ENCODE measurements around the gene CYP27C1.
"Not testable (repeated sequence)": the region's sequence is repeated elsewhere in the genome, so short reads cannot be mapped to it uniquely, and the experiment has no call there.

Gene CYP27C1

GRCh38 chr2:127229555-127229954 is 9.5 kb upstream of the CYP27C1 start:
- H4K20me1 ChIP-seq (ENCODE audit: control insufficient read depth, insufficient read depth, low read depth, low read length) = no peaks in the 10 kb centered on the region
- no peaks in the 10 kb centered on the region for H3K9me3 ChIP-seq (ENCODE audit: control insufficient read depth, insufficient read depth, low read length)
- TF ChIP-seq EZH2phosphoT487 (IDR thresholded peaks at IDR 0.05; ENCODE audit: borderline replicate concordance, low read length) (no peak), CTCF (IDR thresholded peaks at IDR 0.05; ENCODE audit: low read depth, low read length, poor library complexity, severe bottlenecking) (no peak)
- H3K9me2 ChIP-seq (replicated peaks; ENCODE audit: control insufficient read depth, low read length) = no peaks in the 10 kb centered on the region
- no peaks in the 10 kb centered on the region for H3F3A ChIP-seq (ENCODE audit: control insufficient read depth, insufficient read depth)
- H3K27ac ChIP-seq (ENCODE audit: low read depth, low read length) = no peak overlapping the region
- H3K27me3 ChIP-seq (ENCODE audit: control insufficient read depth, low read length) = peaks cover 9% of the 10 kb centered on the region
- H3K79me2 ChIP-seq (ENCODE audit: control insufficient read depth, low read length) = no peaks in the 10 kb centered on the region
- no peaks in the 10 kb centered on the region for H3K36me3 ChIP-seq (ENCODE audit: control insufficient read depth, low read length)
- no peak overlapping the region for H3K4me3 ChIP-seq (ENCODE audit: low read length)
- H3K4me2 ChIP-seq (ENCODE audit: low read length) = no peak overlapping the region
- H3K4me1 ChIP-seq (ENCODE audit: control insufficient read depth, low read length) = no peaks in the 10 kb centered on the region

- Histone ChIP-seq H3K9me3 (ENCODE audit: control insufficient read depth, insufficient read depth, low read length) (no peaks in the 10 kb centered on the region), H4K20me1 (ENCODE audit: control insufficient read depth, insufficient read depth, low read depth, low read length) (no peaks in the 10 kb centered on the region), H3K4me2 (ENCODE audit: low read length) (no peak overlapping the region), H3F3A (ENCODE audit: control insufficient read depth, insufficient read depth) (no peaks in the 10 kb centered on the region), H3K79me2 (ENCODE audit: control insufficient read depth, low read length) (no peaks in the 10 kb centered on the region), H3K27me3 (ENCODE audit: control insufficient read depth, low read length) (peaks cover 9% of the 10 kb centered on the region), H3K9me2 (replicated peaks; ENCODE audit: control insufficient read depth, low read length) (no peaks in the 10 kb centered on the region), H3K27ac (ENCODE audit: low read depth, low read length) (no peak overlapping the region), H3K4me1 (ENCODE audit: control insufficient read depth, low read length) (no peaks in the 10 kb centered on the region), H3K36me3 (ENCODE audit: control insufficient read depth, low read length) (no peaks in the 10 kb centered on the region), H3K4me3 (ENCODE audit: low read length) (no peak overlapping the region)
- TF ChIP-seq CTCF (IDR thresholded peaks at IDR 0.05; ENCODE audit: low read depth, low read length, poor library complexity, severe bottlenecking) (no peak), EZH2phosphoT487 (IDR thresholded peaks at IDR 0.05; ENCODE audit: borderline replicate concordance, low read length) (no peak)
These were observed 8.0 kb upstream of the CYP27C1 start for GRCh38 chr2:127228102-127228501.

GRCh38 chr2:127227264-127227660 is 7.2 kb upstream of the CYP27C1 start:
- H3K9me3 ChIP-seq (ENCODE audit: control insufficient read depth, insufficient read depth, low read length); H3K27me3 ChIP-seq (ENCODE audit: control insufficient read depth, low read length); H4K20me1 ChIP-seq (ENCODE audit: control insufficient read depth, insufficient read depth, low read depth, low read length); H3K36me3 ChIP-seq (ENCODE audit: control insufficient read depth, low read length); H3K9me2 ChIP-seq (replicated peaks; ENCODE audit: control insufficient read depth, low read length); H3K4me3 ChIP-seq (ENCODE audit: low read length); H3K79me2 ChIP-seq (ENCODE audit: control insufficient read depth, low read length); H3F3A ChIP-seq (ENCODE audit: control insufficient read depth, insufficient read depth); H3K4me1 ChIP-seq (ENCODE audit: control insufficient read depth, low read length); H3K27ac ChIP-seq (ENCODE audit: low read depth, low read length); H3K4me2 ChIP-seq (ENCODE audit: low read length): not testable (repeated sequence)

GRCh38 chr2:127226520-127227263 is 6.6 kb upstream of the CYP27C1 start:
- no peaks in the 10 kb centered on the region for H3K36me3 ChIP-seq (ENCODE audit: control insufficient read depth, low read length)
- H3K4me1 ChIP-seq (ENCODE audit: control insufficient read depth, low read length) = no peaks in the 10 kb centered on the region
- no peak overlapping the region for H3K27ac ChIP-seq (ENCODE audit: low read depth, low read length)
- H3K9me2 ChIP-seq (replicated peaks; ENCODE audit: control insufficient read depth, low read length) = no peaks in the 10 kb centered on the region
- no peak overlapping the region for H3K4me2 ChIP-seq (ENCODE audit: low read length)
- TF ChIP-seq CTCF (IDR thresholded peaks at IDR 0.05; ENCODE audit: low read depth, low read length, poor library complexity, severe bottlenecking) (no peak), EZH2phosphoT487 (IDR thresholded peaks at IDR 0.05; ENCODE audit: borderline replicate concordance, low read length) (no peak)
- no peak overlapping the region for H3K4me3 ChIP-seq (ENCODE audit: low read length)
- H4K20me1 ChIP-seq (ENCODE audit: control insufficient read depth, insufficient read depth, low read depth, low read length) = no peaks in the 10 kb centered on the region
- H3F3A ChIP-seq (ENCODE audit: control insufficient read depth, insufficient read depth) = no peaks in the 10 kb centered on the region
- no peaks in the 10 kb centered on the region for H3K9me3 ChIP-seq (ENCODE audit: control insufficient read depth, insufficient read depth, low read length)
- H3K27me3 ChIP-seq (ENCODE audit: control insufficient read depth, low read length) = peaks cover 9% of the 10 kb centered on the region
- H3K79me2 ChIP-seq (ENCODE audit: control insufficient read depth, low read length) = no peaks in the 10 kb centered on the region
